ENCODE data around the gene LRRC25.
A peak's percentile ranks its signal among the peaks of the same experiment; 100 is the strongest.

The LRRC25 gene

DNA sequence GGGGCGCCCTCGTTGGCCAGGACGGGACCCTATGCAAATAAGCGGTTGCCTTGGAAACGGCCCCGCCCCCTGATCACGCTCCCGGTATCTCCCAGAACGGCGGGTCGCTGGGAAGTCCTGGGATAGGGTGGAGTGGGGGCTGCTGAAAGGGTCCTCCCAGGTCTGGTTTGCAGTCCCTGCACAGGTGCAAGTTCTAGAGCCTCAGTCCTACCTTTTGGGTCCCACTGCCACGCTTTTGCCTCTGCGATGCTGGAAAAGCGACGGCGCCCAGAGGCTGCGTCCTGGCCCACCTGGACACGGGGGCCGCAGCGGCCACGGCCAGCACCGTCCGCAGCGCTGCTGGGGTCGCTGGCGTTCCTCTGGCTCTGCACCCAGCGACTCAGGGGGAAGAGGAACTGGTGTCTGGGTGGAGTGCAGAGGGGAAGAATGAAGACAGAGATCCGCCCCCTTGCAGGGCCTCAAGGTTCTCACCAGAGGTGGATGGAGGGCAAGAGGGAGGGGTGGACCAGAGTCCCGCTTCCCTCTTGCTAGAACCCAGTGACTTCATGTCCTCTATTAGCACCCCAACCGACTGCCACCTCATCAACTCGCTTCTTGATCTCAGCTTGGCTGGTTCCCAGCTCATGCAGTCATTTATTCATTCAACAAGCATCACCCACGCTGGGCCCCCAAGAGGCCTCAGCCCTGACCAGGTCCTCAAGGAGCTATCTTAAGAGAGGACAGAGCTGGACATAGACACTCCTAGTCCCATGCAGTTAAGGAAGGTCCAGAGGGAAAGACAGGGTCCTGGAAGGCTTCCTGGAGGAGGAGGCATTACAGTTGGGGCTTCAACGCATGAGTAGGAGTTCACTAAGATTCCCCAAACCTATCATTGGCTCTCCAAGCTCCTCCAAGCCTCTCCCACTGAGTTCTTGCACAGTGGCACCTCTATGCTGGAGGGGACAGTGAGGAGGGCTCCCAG, at the start of gene LRRC25:
Gene LRRC25, minus strand, starts transcription at position 381 of the 961 bp plus-strand sequence. CDS start 659 bp downstream, outside the sequence.
- DNase-seq (ENCODE audit: extremely low read depth in 1 of 2, low read depth in 1 of 2) = no peak

DNA sequence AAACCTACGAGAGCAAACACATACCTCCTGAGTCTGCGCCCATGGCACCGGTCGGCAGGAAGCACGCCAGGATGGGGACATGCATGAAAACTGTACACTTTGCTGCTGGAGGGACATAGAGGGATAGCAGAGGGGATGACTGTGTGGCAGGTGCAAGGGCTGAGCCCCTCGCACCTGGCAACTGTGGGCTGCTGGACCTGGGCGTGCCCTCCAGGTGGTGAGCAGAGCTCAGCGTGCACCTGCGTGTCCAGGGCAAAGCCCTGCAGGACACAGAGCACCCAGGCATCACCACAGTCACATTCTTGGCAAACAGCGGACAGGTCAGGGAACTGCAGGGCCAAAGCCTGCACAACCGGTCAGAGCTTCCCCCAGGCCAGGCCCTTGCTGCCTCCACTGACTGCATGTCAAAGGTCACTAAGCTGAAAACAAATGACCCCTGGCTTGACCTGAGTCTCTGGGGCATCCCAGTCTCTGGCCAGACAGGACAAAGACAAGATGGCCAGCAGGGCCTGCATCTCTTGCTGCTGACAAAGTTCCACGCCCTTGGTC, 49.5 kb upstream of the LRRC25 start:
- DNase-seq (ENCODE audit: extremely low read depth in 1 of 2, low read depth in 1 of 2) = no peak

DNA sequence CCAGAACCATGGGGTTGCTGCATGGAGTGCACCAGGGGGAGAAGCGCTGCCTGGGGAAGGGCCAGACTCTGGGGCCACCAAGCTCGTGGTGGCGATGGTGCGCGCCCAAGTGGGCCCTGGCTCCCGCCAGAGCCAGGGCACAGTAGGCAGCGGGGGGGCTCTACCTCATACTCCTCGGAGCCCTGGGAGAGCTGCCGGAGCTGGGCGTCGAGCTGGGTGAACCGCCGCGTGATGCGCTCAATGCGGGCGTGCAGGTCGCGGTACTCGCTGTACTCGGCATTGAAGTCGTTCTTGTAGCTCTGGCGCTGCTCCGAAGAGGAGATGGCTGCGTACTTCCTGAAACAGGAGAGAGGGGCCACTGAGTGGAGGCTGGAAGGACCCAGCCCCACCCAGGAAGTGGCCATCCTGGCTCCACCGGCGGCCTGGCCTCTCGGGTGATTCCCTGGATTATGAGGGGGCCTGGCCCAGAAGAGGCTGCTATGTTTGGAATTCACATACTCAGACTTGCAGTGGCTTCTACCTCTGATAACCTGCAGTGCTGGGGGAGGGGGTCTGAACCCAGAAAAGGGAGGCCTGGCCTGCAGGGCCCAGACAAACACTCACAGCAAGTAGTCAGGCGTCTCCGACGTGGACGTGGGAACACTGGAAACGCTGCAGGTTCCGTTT, 48.9 kb upstream of the LRRC25 start:
- DNase-seq (ENCODE audit: extremely low read depth in 1 of 2, low read depth in 1 of 2) = no peak

DNA sequence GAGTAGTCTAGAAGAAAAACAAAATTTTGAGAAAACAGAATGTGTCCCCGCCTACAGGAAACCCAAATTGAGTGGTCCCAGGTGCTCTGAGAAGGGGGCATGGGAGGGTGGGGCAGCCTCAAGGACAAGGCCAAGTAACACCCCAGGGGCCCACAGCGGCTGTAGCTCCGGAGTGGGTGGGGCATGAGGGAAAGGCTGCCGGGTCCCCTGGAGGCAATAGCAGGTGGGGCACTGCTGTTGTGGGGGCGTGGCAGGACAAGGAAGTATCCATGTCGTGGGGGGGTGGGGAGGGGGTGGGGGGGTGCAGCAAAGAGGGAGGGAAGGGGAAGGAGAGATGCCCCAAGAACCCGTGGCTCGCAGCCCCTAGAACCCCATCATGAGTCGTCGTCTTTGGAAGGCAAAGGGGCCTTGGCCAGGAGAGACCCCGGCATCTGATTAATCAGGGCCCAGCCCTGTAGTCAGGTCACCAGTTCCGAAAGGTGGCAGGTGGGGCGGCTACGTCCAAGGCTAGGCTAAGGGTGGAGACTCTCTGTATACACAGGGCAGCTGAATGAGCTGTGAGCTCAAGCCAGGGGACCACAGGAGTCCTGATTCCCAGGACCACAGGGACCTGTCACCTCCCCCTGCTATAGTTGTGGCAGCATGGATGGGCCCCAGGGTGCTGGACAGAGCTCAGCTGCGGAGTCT, 48.0 kb upstream of the LRRC25 start:
- no peak for DNase-seq (ENCODE audit: extremely low read depth in 1 of 2, low read depth in 1 of 2)

DNA sequence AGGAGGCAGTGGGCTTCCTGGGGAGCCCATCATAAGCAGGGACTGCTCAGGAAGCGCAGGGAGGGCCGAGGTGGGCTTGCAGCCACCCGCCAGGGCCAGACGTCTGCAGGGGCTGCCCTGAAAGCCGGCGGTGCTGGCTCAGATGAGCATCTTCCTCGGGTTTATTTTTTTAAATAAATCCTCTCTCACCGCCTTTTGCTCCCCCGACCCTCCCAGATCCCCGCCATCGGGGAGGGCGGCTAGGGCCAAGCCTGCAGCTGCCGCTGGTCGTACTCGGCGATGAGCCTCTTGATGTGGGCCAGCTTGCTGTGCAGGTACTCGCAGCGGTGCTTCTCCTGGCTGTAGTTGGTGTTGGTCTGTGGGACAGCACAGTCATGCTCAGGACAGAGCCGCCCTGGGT, 47.1 kb upstream of the LRRC25 start:
- no peak for DNase-seq (ENCODE audit: extremely low read depth in 1 of 2, low read depth in 1 of 2)

DNA sequence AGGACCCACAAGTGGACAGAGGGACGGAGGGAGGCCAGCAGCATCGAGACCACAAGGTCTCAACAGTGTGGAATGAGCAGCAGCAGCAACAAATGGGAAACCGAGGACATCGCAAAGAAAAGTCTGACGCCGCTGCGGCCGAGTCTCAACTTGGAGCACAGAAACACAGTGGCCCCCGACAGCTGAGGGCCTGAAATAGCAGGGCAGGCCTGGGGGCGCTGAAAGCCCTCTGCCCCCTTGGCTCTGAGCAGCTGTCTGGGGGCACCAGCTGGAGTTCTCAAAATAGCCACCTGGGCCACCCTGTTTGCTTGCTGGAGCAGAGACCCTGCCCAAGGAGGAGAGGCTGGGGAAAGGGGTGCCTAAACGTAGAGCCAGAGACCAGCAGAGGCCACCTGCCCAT, 46.4 kb upstream of the LRRC25 start:
- no peak for DNase-seq (ENCODE audit: extremely low read depth in 1 of 2, low read depth in 1 of 2)

DNA sequence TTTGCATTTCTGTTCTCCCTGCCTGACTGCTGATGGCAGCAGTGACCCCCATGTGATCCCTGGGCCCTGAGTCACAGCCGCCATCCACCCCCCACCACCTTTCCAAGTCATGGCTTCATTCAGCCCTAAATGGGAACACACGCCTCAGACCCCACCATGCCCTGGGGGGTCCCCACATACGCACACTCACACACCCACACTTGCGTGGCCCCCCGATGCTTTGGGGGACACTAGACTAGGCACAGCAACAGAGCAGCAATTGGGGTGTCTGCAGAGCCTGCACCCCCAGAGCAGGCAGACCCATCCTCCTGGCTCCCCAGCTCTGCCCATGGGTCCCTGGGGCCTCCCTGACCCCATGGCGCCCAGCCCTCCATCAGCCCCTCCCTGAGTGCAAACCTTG, 46.0 kb upstream of the LRRC25 start:
- DNase-seq (ENCODE audit: extremely low read depth in 1 of 2, low read depth in 1 of 2) = no peak

DNA sequence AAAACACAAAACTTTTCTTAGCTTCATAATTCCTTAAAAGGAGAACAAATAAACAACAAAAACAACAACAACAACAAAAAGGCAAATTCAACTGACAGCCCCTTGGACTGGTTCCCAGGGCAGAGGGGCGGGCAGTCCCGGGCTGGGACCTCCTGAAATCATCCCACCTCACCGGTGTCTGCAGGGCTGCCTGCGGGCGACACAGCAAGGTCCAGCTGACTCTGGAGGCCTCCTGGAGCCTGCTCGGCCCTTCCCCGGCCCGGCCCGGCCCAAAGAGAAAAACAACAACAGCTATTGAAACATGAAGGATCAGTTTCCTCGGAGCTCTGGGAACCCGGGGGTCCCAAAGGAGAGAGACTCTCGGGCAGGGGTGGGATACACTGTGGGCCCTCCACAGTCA, 45.5 kb upstream of the LRRC25 start:
- no peak for DNase-seq (ENCODE audit: extremely low read depth in 1 of 2, low read depth in 1 of 2)

DNA sequence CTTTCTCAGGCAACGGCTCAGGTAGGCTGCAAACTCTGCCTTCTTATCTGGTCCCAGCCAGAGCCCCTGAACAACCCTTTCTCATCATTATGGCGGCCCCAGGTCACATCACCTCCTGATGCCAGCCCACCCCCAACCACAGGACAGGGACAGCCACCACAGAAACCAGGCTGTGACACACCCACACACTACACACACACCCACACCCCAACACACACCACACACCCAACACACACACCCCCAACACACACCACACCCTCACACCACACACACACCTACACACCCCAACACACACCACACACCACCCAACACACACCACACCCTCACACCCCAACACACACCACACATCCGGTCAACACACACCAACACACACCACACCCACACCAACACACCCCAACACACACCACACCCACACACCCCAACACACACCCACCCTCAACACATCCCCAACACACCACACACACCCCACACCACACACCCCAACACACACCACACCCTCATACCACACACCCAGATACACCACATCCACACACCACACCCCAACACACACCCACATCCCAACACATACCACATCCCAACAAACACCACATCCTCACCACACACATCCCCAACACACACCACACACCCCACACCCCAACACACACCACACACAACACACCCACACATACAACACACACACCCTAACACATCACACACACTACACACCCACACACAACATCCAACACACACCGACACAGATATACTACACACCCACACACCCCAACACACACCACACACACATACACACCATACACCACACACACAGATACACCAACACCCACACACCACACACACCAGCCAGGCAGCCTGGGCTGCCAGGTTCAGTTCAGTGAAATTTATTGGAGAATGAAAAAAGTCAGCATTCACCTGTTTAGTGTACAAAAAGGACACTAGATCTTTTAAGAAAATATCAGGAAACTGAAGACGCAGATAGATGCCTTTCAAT, 44.7 kb upstream of the LRRC25 start:
- DNase-seq (ENCODE audit: extremely low read depth in 1 of 2, low read depth in 1 of 2) = no peak

DNA sequence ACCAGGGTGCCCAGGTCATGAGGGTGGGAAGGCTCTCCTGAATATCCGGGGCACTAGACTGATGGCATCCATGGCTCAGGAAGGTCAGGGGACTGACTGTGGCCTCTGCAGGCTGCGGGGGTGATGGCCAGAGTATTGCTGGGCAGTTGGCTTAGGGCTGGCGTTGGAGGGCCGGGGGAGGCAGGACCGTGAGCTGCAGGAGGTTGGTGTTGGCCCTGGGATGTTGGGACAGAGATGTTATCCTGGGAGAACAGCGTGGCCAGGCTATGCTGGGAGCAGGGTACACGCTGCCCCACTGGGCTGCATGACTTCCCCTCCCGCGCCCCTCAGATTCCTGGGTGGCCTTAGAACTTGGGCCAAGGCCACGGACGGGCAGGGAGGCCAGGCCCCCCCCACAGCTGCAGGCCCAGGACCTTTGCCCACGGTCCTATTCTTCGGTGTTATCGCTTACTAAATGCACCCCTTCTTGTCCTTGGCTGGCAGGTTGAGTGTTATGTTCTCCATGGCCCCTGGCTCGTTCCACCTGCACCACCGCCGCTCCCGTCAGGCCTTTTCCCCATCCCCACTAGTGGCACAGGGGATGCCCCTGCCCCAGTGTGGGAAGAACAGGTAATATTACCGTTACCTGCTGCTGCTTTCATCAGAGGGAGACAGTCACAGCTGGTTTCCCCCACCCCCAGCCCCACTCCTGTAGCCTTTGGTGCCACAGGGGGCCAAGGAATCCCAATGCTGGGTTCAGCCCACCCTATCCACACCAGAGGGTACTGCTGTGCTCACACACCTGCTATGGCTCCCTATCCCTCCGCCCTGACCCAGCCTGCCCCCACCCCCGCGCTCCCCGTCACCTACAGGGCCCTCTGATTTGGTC, 43.7 kb upstream of the LRRC25 start:
- DNase-seq (ENCODE audit: extremely low read depth in 1 of 2, low read depth in 1 of 2) = no peak

DNA sequence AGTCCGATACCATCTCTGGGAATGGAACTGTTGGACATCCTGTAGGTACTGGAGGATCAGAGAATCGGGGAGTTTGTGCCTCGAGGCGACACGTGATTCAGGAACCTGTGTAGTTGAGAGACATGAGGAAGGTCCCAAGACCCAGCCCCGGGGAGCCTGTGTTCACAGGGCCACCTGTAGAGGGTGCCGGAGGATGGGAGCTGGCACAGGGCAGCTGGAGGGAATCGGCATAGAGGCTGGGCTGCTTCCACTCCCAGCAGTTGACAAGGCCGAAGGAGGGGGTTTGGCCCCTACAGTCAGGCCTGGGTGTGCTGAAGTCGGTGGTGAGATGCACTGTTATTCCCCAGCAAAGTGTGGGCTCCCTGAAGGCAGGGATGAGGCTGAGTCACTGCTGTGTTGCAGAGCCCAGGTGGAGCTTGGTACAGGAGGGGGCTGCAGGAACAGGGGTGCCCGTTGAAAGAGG, 43.0 kb upstream of the LRRC25 start:
- no peak for DNase-seq (ENCODE audit: extremely low read depth in 1 of 2, low read depth in 1 of 2)

DNA sequence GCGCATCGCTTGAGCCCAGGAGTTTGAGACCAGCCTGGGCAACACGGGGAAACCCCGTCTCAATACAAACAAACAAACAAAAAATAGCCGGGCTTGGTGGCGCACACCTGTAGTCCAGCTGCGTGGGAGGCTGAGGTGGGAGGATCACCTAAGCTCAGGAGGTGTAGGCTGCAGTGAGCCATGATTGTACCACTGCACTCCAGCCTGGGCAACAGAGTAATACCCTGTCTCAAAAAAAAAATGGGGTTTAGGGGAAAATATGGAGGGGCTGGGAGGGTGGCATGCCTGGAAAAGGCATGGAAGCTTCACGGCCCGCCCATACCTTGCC, 42.5 kb upstream of the LRRC25 start:
- no peak for DNase-seq (ENCODE audit: extremely low read depth in 1 of 2, low read depth in 1 of 2)

DNA sequence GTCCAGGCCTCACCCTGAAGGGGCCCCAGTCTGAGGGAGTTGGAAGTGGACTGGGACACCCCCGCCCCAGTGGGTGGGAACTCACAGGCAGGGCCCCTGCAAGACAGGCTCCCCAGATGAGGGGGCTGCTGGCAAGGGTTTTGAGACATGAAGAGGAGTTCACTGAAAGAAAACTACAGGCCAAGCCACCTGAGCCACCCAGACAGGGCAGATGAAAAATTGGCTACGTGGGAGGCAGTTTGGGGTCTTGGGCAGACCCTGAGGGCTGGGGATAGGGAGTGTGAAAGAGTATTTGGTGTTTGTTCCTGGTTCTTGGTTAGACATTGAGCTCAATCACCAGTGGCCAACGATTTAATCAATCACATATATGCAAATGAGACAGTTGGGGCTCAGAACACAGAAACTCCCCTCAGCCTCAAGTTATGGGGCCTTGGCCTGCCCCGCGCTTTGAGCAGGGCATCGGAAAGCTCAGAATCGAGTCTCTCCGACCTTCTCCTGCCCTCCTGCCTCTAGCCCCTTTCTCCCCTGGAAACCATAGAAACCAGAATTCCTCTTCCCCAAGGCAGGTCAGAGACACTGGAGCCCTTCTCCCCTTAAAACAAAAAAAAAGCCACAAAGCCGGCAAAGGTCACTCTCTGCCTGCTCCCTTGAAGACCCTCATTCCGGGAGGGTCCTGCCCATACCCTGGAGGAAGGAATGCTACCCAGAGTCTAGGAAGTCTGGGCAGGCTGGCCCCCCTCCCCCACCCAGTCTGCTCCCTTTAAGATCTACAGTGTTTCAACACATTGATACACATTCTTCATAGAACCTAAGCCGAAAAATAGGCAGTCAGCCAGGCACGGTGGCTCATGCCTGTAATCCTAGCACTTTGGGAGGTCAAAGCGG, 41.8 kb upstream of the LRRC25 start:
- no peak for DNase-seq (ENCODE audit: extremely low read depth in 1 of 2, low read depth in 1 of 2)

DNA sequence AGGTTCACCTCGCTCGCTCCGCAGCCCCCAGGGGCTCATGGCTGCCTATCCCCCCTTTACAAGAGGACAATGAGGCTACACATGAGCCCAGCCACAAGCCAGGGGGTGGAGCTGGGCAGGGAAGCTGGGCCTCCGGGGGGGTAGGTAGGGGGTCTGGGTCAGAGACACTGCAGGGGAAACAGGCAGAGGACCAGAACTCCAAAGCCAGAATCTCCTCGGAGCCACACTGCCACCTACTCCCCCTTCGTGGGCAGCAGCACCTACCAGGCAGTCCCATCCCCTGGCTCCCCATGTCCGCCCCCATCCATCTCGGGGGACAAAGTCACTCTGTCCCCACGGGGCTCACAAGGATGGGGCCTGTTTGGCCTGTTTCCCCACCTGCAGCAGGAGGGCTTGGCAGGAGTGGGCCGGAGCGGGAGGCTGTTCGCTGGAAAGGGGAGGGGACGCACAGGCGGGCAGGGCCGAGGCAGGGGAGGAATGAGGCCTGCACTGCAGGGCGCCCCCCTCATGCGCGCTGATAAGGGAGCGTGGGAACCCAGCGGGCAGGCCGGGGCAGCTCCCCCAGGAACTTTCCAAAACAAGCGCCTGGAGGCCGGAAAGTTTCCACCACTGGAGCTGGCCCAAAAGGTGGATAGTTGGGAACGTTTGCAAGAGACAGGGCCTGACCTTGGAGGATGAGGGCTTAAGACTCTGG, 41.1 kb upstream of the LRRC25 start:
- DNase-seq (ENCODE audit: extremely low read depth in 1 of 2, low read depth in 1 of 2) = no peak

DNA sequence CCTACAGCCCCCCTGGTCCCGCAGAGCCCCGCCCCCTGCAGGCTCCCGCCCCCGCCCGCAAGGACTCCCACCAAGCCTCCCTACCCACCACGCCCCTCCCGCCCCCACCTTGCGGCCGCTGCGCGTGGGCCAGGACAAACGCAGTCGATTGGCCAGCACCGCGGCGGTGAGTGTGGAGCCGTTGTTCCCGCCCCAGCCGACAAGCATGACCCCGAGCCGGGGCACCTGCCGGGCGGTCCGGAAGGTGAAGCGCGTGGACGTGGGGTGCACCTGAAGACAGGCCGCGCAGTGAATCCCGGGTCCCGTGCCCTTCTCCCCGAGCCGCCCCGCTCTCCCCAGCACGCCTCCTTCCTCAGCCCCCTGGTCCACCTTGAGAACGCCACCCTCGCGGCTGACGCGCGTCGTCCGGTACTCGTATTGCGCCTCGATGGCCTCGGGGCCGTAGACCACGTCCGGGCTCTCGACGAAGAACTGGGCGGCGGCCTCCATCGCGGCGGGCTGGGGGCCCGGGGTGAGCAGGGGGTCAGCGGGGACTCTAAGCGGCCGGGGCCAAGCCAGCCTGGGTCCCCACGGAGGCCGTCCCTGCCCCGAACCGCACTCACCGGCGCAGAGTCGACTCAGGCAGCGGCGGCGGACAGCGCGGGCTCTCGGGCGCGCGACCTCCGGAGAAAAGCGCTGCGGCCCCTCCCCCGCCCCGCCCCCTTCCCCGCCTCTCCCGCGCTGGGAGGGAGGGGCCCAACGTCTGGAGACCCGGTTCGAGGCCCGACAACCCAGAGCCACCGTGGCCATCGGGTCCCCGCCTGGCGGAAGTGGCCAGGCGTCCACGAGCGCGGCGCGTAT, 40.3 kb upstream of the LRRC25 start, which contains the start of gene ISYNA1:
Gene ISYNA1, minus strand, starts transcription at position 643 of the 840 bp plus-strand sequence. Its CDS starts 154 bp downstream, at position 489.
- DNase-seq (ENCODE audit: extremely low read depth in 1 of 2, low read depth in 1 of 2) = no peak

DNA sequence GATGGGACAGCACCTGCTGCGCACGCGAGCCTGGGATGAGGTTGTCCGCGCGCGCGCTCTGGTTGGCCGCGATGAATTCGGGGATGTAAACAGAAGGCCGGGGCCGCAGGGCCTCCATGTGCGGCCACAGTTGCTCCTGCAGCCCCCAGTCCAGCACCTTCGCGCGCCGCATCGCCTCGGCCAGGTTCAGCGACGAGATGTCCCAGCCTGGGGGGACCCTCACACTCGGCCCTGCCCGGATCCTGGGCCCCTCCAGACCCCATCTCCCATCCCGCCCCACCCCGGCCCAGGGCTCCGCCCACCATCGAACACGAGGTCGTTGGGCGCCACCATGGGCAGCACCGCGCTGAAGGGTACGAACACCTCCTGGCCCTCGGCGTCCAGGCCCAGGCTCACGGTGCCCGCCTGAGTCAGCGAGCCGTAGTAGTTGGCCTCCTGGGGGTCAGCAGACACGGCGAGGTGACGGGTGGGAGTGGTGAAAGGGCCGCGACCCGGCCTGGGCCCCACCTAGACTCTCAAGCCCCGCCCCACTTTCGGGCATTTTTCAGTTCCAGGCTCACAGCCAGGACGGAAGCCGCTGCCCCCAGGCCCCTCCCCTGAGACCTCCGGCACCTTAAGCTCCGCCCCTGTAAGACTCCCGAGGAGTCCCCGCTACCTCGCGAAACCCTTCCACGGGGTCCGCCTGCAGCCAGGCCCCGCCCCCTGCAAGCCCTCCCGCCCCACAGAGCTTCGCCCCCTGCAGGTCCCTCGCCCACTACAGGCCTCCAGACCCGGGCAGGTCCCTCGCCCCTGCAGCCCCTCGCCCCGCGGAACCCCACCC, 39.5 kb upstream of the LRRC25 start:
- peak; percentile 66 to 70 for DNase-seq (ENCODE audit: extremely low read depth in 1 of 2, low read depth in 1 of 2)
